ENCODE data around the gene CRABP2. TPM values are rescaled to one million over a fixed set of nuclear protein-coding genes. Genes with fewer than 3 reads are reported as not detected.

Gene CRABP2
- total and polyA plus RNA-seq, 2 of the 13 experiments (the other 11 are each of a cell fraction or from before 2014, with no cell fraction given) = 0.40 to 0.60 TPM

GRCh38 chr1:156705918-156706656 is 704 bp upstream of the CRABP2 start (continued):
- TF ChIP-seq ZNF687 (CRISPR knock-in tag; IDR thresholded peaks at IDR 0.05) (peak; percentile 58; the same call in 1 of the 2 replicates), MAX (IDR thresholded peaks at IDR 0.05) (0 out of 2 replicates have a peak, but pooled peaks have one; percentile 12), ZNF563 (CRISPR knock-in tag; IDR thresholded peaks at IDR 0.05) (peak; percentile 64; the same call in 1 of the 2 replicates), HNRNPL (IDR thresholded peaks at IDR 0.05; ENCODE audit: low read depth, low read length) (0 out of 2 replicates have a peak, but pooled peaks have one; percentile 19), ARNT2 (CRISPR knock-in tag; IDR thresholded peaks at IDR 0.05; ENCODE audit: low read depth) (0 out of 2 replicates have a peak, but pooled peaks have one; percentile 31), IKZF4 (CRISPR knock-in tag; IDR thresholded peaks at IDR 0.05; ENCODE audit: borderline replicate concordance, low read depth, not compliant biosample characterization) (no peak), PATZ1 (CRISPR knock-in tag; IDR thresholded peaks at IDR 0.05) (peak; percentile 98), ZNF891 (CRISPR knock-in tag; IDR thresholded peaks at IDR 0.05) (0 out of 2 replicates have a peak, but pooled peaks have one; percentile 41), ZFP1 (CRISPR knock-in tag; IDR thresholded peaks at IDR 0.05) (no peak), RAD21 (CRISPR knock-in tag; IDR thresholded peaks at IDR 0.05) (peak; percentile 44), ZBTB42 (CRISPR knock-in tag; IDR thresholded peaks at IDR 0.05) (0 out of 2 replicates have a peak, but pooled peaks have one; percentile 42), GMEB1 (CRISPR knock-in tag; IDR thresholded peaks at IDR 0.05; ENCODE audit: borderline replicate concordance) (no peak), MLX (CRISPR knock-in tag; IDR thresholded peaks at IDR 0.05) (no peak), ZBTB33 (CRISPR knock-in tag; IDR thresholded peaks at IDR 0.05) (peak; percentile 28; the same call in 1 of the 2 replicates), ZBTB7A (CRISPR knock-in tag; IDR thresholded peaks at IDR 0.05) (peak; percentile 47; the same call in 1 of the 2 replicates), HOXA5 (CRISPR knock-in tag; IDR thresholded peaks at IDR 0.05) (no peak), SP5 (CRISPR knock-in tag; IDR thresholded peaks at IDR 0.05; ENCODE audit: borderline replicate concordance, low read depth) (peak; percentile 53)
